CD1c-positive myeloid dendritic cell (primary cell): ENCODE results near the gene MAD2L1BP.
"Not testable (repeated sequence)": the region's sequence is repeated elsewhere in the genome, so short reads cannot be mapped to it uniquely, and the experiment has no call there.

Experiments
- DNase-seq: peaks from one replicate; pipeline ENCODE4 v3.0.0-alpha.2; 2016; ENCODE audit errors: extremely low spot score

MAD2L1BP gene

GRCh38 chr6:43625393-43625992, 10.1 kb upstream of the MAD2L1BP start:
- DNase-seq = no peak

- peak; percentile 96 for DNase-seq
Measured at GRCh38 chr6:43627008-43627825, 8.4 kb upstream of the MAD2L1BP start.

GRCh38 chr6:43628393-43629103, 7.1 kb upstream of the MAD2L1BP start:
- DNase-seq = peak; percentile 32

- peak; percentile 99 for DNase-seq
Measured at GRCh38 chr6:43629104-43629504, 6.5 kb upstream of the MAD2L1BP start, which contains the start of gene GTPBP2. Gene GTPBP2, minus strand, starts transcription at chr6:43629264. Its CDS starts 102 bp downstream, at chr6:43629162.

- peak; percentile 98 for DNase-seq
Measured at GRCh38 chr6:43629505-43630300, 5.9 kb upstream of the MAD2L1BP start.

DNA sequence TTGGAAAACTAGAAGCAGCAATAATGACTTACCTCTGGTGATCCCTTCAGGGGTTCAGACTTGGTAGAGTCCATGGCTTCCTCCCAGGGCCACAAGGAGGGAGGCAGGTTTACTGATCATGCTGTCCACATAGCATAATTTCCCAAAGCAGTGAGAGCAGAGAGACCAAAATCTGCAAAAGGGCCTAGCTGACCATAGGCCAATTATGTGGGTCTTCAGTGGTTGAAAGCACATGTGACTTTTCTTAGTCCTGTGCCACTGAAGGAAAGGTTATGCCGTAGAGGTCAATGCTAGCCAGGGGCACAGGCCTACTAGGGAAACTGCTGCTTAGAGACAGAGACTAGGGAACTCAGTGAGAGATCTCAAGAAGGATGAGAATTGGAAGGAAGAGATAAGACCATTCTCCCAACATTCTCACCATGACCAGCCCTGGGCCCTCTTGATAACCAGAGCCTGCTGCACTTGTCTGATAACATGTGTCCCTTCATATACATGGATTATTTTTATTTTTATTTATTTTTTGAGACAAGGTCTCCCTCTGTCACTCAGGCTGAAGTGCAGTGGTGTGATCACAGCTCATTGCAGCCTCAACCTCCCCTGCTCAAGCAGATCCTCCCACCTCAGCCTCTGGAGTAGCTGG, 4.5 kb upstream of the MAD2L1BP start:
- no peak for DNase-seq

DNA sequence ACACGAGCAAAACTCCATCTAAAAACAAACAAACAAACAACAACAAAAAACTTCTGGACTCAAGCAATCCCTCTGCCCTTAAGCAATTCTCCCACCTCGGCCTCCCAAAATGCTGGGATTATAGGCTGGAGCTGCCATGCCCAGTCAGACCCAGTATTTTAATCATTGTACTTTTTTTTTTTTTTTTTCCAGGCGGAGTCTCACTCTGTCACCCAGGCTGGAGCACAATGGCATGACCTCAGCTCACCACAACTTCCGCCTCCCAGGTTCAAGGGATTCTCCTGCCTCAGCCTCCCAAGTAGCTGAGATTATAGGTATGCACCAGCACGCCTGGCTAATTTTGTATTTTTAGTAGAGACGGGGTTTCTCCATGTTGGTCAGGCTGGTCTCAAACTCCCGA, 2.6 kb upstream of the MAD2L1BP start:
- DNase-seq = not testable (repeated sequence)

- no peak for DNase-seq
Measured at GRCh38 chr6:43634702-43635303, 837 bp upstream of the MAD2L1BP start.

DNA sequence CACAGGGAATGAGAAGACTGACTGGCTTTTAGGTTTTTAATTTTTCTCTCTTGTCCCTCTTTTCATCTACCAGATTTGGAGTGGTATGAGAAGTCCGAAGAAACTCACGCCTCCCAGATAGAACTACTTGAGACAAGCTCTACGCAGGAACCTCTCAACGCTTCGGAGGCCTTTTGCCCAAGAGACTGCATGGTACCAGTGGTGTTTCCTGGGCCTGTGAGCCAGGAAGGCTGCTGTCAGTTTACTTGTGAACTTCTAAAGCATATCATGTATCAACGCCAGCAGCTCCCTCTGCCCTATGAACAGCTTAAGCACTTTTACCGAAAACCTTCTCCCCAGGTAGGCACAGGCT, 644 bp downstream of the MAD2L1BP start:
- DNase-seq = no peak

- no peak for DNase-seq
Measured at GRCh38 chr6:43639984-43640800, 4.6 kb downstream of the MAD2L1BP start.

DNA sequence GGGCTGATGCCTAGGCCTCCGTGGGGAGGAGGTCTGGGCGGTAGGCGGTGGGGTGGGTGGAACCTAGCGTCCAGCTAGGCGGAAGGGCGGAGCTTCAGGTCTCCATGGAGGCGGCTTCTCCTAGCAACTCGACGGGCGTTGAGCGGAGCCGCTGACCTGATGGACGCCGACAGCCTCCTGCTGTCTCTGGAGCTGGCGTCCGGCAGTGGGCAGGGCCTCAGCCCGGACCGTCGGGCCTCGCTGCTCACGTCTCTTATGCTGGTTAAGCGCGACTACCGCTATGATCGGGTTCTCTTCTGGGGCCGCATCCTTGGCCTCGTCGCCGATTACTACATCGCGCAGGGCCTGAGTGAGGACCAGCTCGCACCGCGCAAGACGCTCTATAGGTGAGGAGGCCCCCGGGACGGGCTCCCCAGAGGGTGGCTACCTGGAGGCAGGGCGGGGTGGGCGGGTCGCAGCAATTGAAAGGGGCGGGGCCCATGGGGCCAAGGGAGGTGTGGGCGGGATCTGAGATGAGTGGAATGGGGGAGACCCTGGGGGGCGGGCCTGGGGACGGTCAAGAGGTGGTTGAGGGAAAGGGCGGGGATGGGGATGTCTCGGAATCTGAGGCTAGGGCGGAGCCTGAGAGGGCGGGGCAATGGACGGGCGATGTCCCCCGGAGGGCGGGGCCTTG, 9.4 kb downstream of the MAD2L1BP start, which contains the start of gene RSPH9:
RSPH9 (plus strand) TSS at position 97 of the 673 bp plus-strand sequence; CDS start at position 160, 63 bp downstream.
- DNase-seq = peak; percentile 53

DNA sequence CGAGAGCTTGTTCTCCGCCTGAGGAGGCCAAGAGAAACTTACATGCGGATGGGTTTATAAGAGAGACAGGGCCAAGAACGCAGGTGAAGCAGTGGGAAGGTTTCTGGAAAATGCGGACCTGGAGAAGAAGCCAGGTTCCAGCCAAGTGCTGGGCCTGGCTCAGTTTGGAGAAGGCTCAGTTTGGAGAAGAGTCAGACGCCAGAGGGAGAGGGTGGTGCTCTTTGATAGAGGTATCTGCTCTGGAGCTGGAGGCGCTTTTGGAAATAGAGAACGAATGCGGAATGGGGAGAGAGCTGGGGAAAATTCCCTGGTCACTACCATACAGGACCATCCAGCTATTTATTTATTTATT, 9.9 kb downstream of the MAD2L1BP start:
- no peak for DNase-seq

DNA sequence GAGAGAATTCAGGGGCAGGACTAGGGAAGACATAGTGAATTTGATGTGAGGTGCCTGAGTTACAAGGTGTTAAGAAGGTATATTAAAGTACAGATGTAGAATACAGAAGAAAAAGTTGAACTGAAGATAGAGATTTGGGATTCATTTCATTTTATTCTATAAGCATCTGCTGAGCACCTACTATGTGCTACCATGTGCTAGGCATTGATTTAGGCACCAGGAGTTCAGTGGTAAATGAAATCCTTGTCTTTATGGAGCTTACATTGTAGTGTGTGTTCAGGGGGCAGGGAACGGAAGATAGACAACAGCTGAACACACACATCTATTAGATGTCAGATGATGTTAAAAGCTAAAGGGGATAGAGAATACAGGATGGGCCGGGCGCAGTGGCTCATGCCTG, 12.0 kb downstream of the MAD2L1BP start:
- DNase-seq = no peak

GRCh38 chr6:43648248-43648647, 12.6 kb downstream of the MAD2L1BP start:
- DNase-seq = no peak

GRCh38 chr6:43652822-43653221, 17.2 kb downstream of the MAD2L1BP start:
- not testable (repeated sequence) for DNase-seq

DNA sequence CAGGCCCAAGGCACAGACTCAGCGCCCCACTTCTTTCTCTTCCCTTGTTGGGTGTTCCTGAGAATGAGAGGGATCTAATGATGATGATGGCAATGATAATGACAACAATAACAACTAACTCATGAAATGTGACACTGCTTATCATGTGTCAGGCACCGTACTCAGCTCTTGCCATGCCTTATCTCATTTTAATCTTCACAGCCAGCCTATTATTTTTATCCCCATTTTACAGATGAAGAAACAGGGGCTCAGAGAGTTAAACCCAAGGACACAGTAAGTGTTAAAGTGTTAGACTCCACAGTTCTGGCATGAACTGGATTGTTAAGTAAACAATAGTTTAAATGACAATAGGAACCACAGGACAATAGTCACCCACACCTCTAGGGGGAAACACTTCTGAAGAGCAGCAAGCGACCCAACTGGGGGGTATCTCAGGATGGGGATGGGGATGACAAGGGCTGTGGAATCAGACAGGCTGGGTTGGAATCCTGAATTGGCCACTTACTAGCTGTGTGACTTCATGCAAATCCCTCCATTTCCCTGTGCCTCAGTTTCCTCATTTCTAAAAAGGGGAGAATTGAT, 21.7 kb downstream of the MAD2L1BP start:
- no peak for DNase-seq

DNA sequence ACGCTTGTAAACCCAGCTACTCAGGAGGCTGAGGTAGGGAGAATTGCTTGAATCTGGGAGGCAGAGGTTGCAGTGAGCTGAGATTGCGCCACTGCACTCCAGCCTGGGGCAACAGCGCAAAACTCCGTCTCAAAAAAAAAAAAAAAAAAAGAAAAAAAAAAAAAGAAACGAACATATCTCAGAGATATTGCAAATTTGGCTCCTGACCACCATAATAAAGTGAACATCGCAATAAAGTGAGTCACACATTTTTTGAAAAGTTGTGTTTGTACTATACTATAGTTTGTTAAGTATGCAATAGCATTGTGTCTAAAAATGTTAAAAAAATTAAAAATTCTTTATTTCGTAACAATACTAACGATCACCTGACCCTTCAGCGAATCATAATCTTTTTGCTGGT, 22.5 kb downstream of the MAD2L1BP start:
- DNase-seq = no peak

DNA sequence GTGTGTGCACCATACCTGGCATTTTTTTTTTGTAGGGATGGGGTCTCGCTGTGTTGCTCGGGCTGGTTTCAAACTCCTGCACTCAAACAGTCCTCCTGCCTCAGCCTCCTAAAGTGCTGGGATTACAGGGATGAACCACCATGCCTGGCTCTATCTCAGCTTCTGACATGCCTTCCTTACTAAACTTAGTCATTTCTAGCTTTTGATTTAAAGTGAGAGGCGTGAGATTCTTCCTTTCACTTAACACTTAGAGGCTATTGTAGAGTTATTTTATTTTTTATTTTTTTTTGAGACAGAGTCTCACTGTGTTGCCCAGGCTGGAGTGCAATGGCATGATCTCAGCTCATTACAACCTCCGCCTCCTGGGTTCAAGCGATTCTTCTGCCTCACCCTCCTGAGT, 27.3 kb downstream of the MAD2L1BP start:
- not testable (repeated sequence) for DNase-seq

- DNase-seq = no peak
Measured at GRCh38 chr6:43665376-43665775, 29.7 kb downstream of the MAD2L1BP start.
